DND-41 (cell line): ENCODE results near the gene EMILIN1.
A peak's percentile ranks its signal among the peaks of the same experiment; 100 is the strongest.

Experiments used
- ATAC-seq: fragments of 200-7000 bp; cut with Tn5 transposase; 3 replicates; pipeline ENCODE4 v1.9.1; 2021; ENCODE audit warnings: low read depth; ENCODE audit not compliant: insufficient read depth
- DNase-seq: peaks from one replicate; pipeline ENCODE4 v3.0.0-alpha.2; 2020
- H2AFZ ChIP-seq: 2 replicates; pipeline ENCODE4 v1.6.0; 2012; ENCODE audit warnings: low read depth, low read length
- H3K27ac ChIP-seq: 2 replicates; pipeline ENCODE4 v1.5.1; 2012; ENCODE audit warnings: low read length, inconsistent platforms
- H3K27me3 ChIP-seq: fragments of 200-600 bp; sonication (generic); 2 replicates; pipeline ENCODE4 v1.6.0; 2012; ENCODE audit warnings: low read length, mild to moderate bottlenecking, inconsistent platforms; ENCODE audit not compliant: insufficient read depth, poor library complexity
- H3K36me3 ChIP-seq: 2 replicates; pipeline ENCODE4 v1.5.1; 2012; ENCODE audit warnings: low read length, inconsistent platforms; ENCODE audit not compliant: insufficient read depth
- H3K4me1 ChIP-seq: 2 replicates; pipeline ENCODE4 v1.5.1; 2012; ENCODE audit warnings: mild to moderate bottlenecking, low read length; ENCODE audit not compliant: insufficient read depth
- H3K4me2 ChIP-seq: 2 replicates; pipeline ENCODE4 v1.6.0; 2012; ENCODE audit warnings: mild to moderate bottlenecking, moderate library complexity, low read length, inconsistent platforms; ENCODE audit not compliant: insufficient read depth
- H3K4me3 ChIP-seq, 2 experiments: fragments of 200-600 bp in 1 of 2; shearing (Covaris generic) in 1 of 2; 2 replicates each; pipeline ENCODE4 v1.5.1; 2012 to 2016; ENCODE audit warnings: inconsistent platforms in 2 of 2, low read length in 2 of 2, mild to moderate bottlenecking in 2 of 2, low read depth in 1 of 2, moderate library complexity in 1 of 2
- H3K79me2 ChIP-seq: 2 replicates; pipeline ENCODE4 v1.6.0; 2012; ENCODE audit warnings: low read length, inconsistent platforms; ENCODE audit not compliant: insufficient read depth
- H3K9ac ChIP-seq: 2 replicates; pipeline ENCODE4 v1.6.0; 2012; ENCODE audit warnings: low read depth, mild to moderate bottlenecking, inconsistent platforms, low read length, moderate library complexity
- H3K9me3 ChIP-seq: 2 replicates; pipeline ENCODE4 v1.5.1; 2012; ENCODE audit warnings: low read length, moderate library complexity, mild to moderate bottlenecking, inconsistent platforms; ENCODE audit not compliant: insufficient read depth, severe bottlenecking
- H4K20me1 ChIP-seq: 2 replicates; pipeline ENCODE4 v1.6.0; 2012; ENCODE audit warnings: low read length; ENCODE audit not compliant: insufficient read depth
- EZH2 ChIP-seq: IDR thresholded peaks from 3 replicates; pipeline ENCODE4 v1.6.1; 2012; ENCODE audit warnings: borderline replicate concordance, low read depth, mild to moderate bottlenecking, moderate library complexity, low read length, inconsistent platforms; ENCODE audit not compliant: severe bottlenecking
- TF ChIP-seq, protein P1 (sequence below): IDR thresholded peaks from 2 replicates; pipeline ENCODE4 v1.5.1; 2012; ENCODE audit warnings: borderline replicate concordance, low read length, moderate library complexity, mild to moderate bottlenecking; ENCODE audit not compliant: poor library complexity, severe bottlenecking; ENCODE audit errors: extremely low read depth

Gene EMILIN1

DNA sequence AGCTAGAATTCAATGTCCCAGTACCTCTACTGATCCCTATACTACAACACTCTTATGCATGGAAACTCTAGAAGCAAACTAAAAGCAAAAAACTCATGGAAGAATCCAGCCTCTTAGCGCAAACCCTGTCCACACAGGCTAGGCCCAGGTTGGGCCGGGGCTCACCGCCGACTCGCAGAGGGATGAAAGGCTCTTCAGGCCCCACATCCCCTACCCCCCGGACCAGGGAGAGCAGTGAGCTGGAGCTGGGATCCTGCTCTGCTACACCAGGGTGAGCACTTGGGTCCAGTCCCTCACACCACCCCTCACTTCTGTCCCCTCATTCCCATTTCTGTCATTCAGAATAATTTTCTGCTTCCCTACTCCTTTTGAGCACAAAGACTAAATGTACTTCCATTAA lies 9.0 kb upstream of the EMILIN1 start:
- Histone ChIP-seq H3K79me2 (peaks cover 28% of the 10 kb centered on the region), H3K4me2 (peak overlapping the region; percentile 95; the same call in 1 of the 2 replicates), H4K20me1 (peaks cover 20% of the 10 kb centered on the region; the same call in 1 of the 2 replicates), H3K27me3 (no peaks in the 10 kb centered on the region), H3K9ac (peak overlapping the region; percentile 84; the same call in 1 of the 2 replicates), H3K36me3 (peaks cover 48% of the 10 kb centered on the region), H3K4me3 (no peak overlapping the region), H3K27ac (no peak overlapping the region), H3K4me1 (peaks cover 37% of the 10 kb centered on the region), H3K9me3 (no peaks in the 10 kb centered on the region), H2AFZ (no peak overlapping the region)
- no peak for DNase-seq
- ATAC-seq = no peak
- TF ChIP-seq, protein P1, sequence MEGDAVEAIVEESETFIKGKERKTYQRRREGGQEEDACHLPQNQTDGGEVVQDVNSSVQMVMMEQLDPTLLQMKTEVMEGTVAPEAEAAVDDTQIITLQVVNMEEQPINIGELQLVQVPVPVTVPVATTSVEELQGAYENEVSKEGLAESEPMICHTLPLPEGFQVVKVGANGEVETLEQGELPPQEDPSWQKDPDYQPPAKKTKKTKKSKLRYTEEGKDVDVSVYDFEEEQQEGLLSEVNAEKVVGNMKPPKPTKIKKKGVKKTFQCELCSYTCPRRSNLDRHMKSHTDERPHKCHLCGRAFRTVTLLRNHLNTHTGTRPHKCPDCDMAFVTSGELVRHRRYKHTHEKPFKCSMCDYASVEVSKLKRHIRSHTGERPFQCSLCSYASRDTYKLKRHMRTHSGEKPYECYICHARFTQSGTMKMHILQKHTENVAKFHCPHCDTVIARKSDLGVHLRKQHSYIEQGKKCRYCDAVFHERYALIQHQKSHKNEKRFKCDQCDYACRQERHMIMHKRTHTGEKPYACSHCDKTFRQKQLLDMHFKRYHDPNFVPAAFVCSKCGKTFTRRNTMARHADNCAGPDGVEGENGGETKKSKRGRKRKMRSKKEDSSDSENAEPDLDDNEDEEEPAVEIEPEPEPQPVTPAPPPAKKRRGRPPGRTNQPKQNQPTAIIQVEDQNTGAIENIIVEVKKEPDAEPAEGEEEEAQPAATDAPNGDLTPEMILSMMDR = no peak
- TF ChIP-seq EZH2 = no peak

DNA sequence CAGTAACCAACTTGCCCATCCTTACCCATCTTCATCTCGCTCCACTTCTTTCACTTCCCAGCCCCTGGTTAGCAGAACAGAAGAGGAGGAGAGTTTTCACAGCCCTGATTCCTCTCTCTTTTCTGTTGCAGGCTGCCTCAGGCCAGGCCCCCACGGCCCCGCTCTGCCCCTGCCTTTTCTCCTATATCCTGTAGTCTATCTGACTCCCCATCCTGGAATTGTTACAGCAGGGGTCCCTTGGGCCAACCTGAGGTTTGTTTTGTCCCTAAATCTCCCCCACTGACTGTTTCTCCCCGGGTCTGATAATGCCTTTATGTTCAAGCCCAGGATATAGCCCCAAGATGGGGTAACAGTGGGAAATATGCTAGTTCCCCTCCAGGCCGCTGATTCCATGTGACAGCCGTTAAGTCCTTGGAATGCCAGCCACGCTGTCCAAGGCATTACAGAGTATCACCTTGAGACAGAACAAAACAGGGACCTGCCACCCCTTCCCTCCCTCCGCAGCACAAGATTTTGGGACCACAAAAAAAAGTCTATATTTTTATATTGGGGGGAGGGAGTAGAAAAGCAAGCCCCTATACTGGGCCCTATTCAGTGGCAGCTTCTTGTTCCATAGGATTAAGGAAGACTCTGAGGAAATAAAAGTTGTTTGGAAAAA lies 8.3 kb upstream of the EMILIN1 start:
- H3K27me3 ChIP-seq = no peaks in the 10 kb centered on the region
- ATAC-seq = no peak
- TF ChIP-seq, protein P1 = no peak
- TF ChIP-seq EZH2 = no peak
- H3K4me1 ChIP-seq = peaks cover 43% of the 10 kb centered on the region
- peaks cover 45% of the 10 kb centered on the region for H3K36me3 ChIP-seq
- peaks cover 20% of the 10 kb centered on the region; the same call in 1 of the 2 replicates for H4K20me1 ChIP-seq
- no peaks in the 10 kb centered on the region for H3K9me3 ChIP-seq
- peak overlapping the region; percentile 72; the same call in 1 of the 2 replicates for H3K27ac ChIP-seq
- no peak for DNase-seq
- peak overlapping the region; percentile 84 to 91; a peak in 3 of 4 replicates for H3K4me3 ChIP-seq
- peaks cover 28% of the 10 kb centered on the region for H3K79me2 ChIP-seq
- H3K4me2 ChIP-seq = peak overlapping the region; percentile 95
- peak overlapping the region; percentile 84 for H3K9ac ChIP-seq
- H2AFZ ChIP-seq = no peak overlapping the region

DNA sequence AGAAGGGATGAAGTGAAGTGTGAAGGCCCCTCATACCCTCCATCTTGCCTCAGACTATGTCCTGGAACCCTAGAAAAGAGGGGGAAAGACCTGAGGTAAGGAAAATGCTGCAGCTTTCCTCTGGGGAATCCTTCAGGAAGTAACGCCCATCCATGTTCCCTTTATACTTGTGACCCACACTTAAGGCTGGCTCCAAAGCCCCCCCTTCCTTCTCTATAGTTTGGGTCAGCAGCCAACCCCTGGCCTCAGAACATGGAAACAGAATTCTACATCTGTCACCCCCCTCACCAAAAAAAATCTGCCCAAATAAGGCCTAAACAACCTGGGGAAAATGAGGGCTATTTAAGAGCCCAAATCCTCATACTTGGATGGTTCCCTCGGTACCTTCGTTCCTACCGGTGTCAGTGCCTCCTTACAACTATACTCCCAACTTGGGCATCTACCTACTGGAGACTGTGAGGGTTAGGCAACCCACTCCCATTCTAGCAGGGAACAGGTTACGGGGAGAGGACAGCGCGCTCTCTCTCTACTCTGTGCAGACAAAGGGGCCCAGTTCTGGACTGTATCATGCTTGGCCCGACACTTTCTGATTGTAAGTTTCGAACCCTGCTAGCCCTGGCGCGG lies 7.7 kb upstream of the EMILIN1 start:
- peaks cover 40% of the 10 kb centered on the region for H3K36me3 ChIP-seq

More for the DNA sequence above, 7.7 kb upstream of the EMILIN1 start:
- TF ChIP-seq EZH2 = no peak
- TF ChIP-seq, protein P1 = no peak
- Histone ChIP-seq H3K4me1 (peaks cover 50% of the 10 kb centered on the region), H3K9me3 (no peaks in the 10 kb centered on the region), H2AFZ (peak overlapping the region; percentile 73), H3K4me3 (peak overlapping the region; percentile 84 to 91), H3K4me2 (peak overlapping the region; percentile 95), H3K79me2 (peaks cover 28% of the 10 kb centered on the region), H4K20me1 (peaks cover 20% of the 10 kb centered on the region; the same call in 1 of the 2 replicates), H3K9ac (peak overlapping the region; percentile 84), H3K27me3 (no peaks in the 10 kb centered on the region), H3K27ac (peak overlapping the region; percentile 72)
- ATAC-seq (no peak), DNase-seq (no peak)
